Astrocyte (in vitro differentiated cells and primary cell): ENCODE results near the gene PNKD. TPM values are rescaled to one million over a fixed set of nuclear protein-coding genes. Genes with fewer than 3 reads are reported as not detected.

ENCODE experiments used
- DNase-seq: peaks from one replicate; pipeline ENCODE4 v3.0.0-alpha.2; 2010; ENCODE audit warnings: low read depth
- FAIRE-seq: peaks from 2 replicates; lab custom pipeline; 2011; peaks lifted over from hg19 to GRCh38; lab: Jason Lieb, UNC
- H2AFZ ChIP-seq: 2 replicates; pipeline ENCODE4 v1.6.0; 2012; ENCODE audit warnings: low read depth, low read length, inconsistent platforms
- H3K27ac ChIP-seq: 2 replicates; pipeline ENCODE4 v1.5.1; 2011; ENCODE audit warnings: low read depth, low read length, inconsistent platforms
- H3K27me3 ChIP-seq: 2 replicates; pipeline ENCODE4 v1.6.0; 2011; ENCODE audit warnings: low read length, inconsistent platforms; ENCODE audit not compliant: insufficient read depth
- H3K36me3 ChIP-seq: 2 replicates; pipeline ENCODE4 v1.5.1; 2011; ENCODE audit warnings: low read length, inconsistent platforms; ENCODE audit not compliant: insufficient read depth
- H3K4me1 ChIP-seq: 2 replicates; pipeline ENCODE4 v1.5.1; 2011; ENCODE audit warnings: low read length, inconsistent platforms; ENCODE audit not compliant: insufficient read depth
- H3K4me2 ChIP-seq: 2 replicates; pipeline ENCODE4 v1.6.0; 2012; ENCODE audit warnings: low read length, inconsistent platforms
- H3K4me3 ChIP-seq: 2 replicates; pipeline ENCODE4 v1.5.1; 2011; ENCODE audit warnings: low read depth, mild to moderate bottlenecking, low read length, inconsistent platforms; ENCODE audit not compliant: insufficient read depth
- H3K79me2 ChIP-seq: 2 replicates; pipeline ENCODE4 v1.6.0; 2012; ENCODE audit warnings: mild to moderate bottlenecking, low read length, inconsistent platforms; ENCODE audit not compliant: insufficient read depth
- H3K9ac ChIP-seq: 2 replicates; pipeline ENCODE4 v1.6.0; 2012; ENCODE audit warnings: mild to moderate bottlenecking, low read length, inconsistent platforms
- H3K9me3 ChIP-seq: 2 replicates; pipeline ENCODE4 v1.5.1; 2012; ENCODE audit warnings: low read depth, mild to moderate bottlenecking, low read length, inconsistent platforms; ENCODE audit not compliant: insufficient read depth
- H4K20me1 ChIP-seq: 2 replicates; pipeline ENCODE4 v1.6.0; 2012; ENCODE audit warnings: low read length, inconsistent platforms; ENCODE audit not compliant: insufficient read depth
- H3K27ac Mint-ChIP-seq: one replicate; pipeline ENCODE4 v1.8.0; 2021; ENCODE audit warnings: mild to moderate bottlenecking, mixed read lengths; ENCODE audit not compliant: unreplicated experiment
- H3K27me3 Mint-ChIP-seq: one replicate; pipeline ENCODE4 v1.8.0; 2021; ENCODE audit warnings: low read depth, mixed read lengths; ENCODE audit not compliant: unreplicated experiment
- H3K36me3 Mint-ChIP-seq: one replicate; pipeline ENCODE4 v1.8.0; 2021; ENCODE audit warnings: low read depth, mixed read lengths; ENCODE audit not compliant: unreplicated experiment
- H3K4me1 Mint-ChIP-seq: one replicate; pipeline ENCODE4 v1.8.0; 2021; ENCODE audit warnings: low read depth, mixed read lengths; ENCODE audit not compliant: unreplicated experiment
- H3K4me3 Mint-ChIP-seq: one replicate; pipeline ENCODE4 v1.8.0; 2021; ENCODE audit warnings: mild to moderate bottlenecking, moderate library complexity, mixed read lengths; ENCODE audit not compliant: unreplicated experiment
- H3K9me3 Mint-ChIP-seq: one replicate; pipeline ENCODE4 v1.8.0; 2021; ENCODE audit warnings: mild to moderate bottlenecking, mixed read lengths; ENCODE audit not compliant: unreplicated experiment
- CTCF ChIP-seq: IDR thresholded peaks from 2 replicates; pipeline ENCODE4 v1.5.1; 2011; ENCODE audit warnings: low read depth, mild to moderate bottlenecking, inconsistent platforms, low read length, moderate library complexity; ENCODE audit not compliant: insufficient read depth
- EZH2 ChIP-seq: IDR thresholded peaks from 2 replicates; pipeline ENCODE4 v1.6.1; 2012; ENCODE audit warnings: mild to moderate bottlenecking, low read length, inconsistent platforms; ENCODE audit not compliant: insufficient read depth
- total RNA-seq: library from RNA; stranded (reverse); gene quantifications from 2 replicates; pipeline ENCODE4 v1.2.1, GENCODE V29; 2021

Gene PNKD
- total RNA-seq, 1 donor from 2014 or later: 40.9 TPM

- H3K27ac ChIP-seq: no peak overlapping the region
- no peaks in the 10 kb centered on the region for H3K4me1 ChIP-seq
- Mint-ChIP-seq H3K27me3 (peaks cover 31% of the 10 kb centered on the region), H3K27ac (no peak overlapping the region), H3K4me3 (no peak overlapping the region), H3K9me3 (no peaks in the 10 kb centered on the region), H3K36me3 (no peaks in the 10 kb centered on the region), H3K4me1 (no peaks in the 10 kb centered on the region)
- H3K27me3 ChIP-seq: no peaks in the 10 kb centered on the region
- H2AFZ ChIP-seq: no peak overlapping the region
- H3K9ac ChIP-seq: no peak overlapping the region
- FAIRE-seq (no peak), DNase-seq (no peak)
- no peaks in the 10 kb centered on the region for H4K20me1 ChIP-seq
- H3K4me2 ChIP-seq: no peak overlapping the region
- no peak overlapping the region for H3K4me3 ChIP-seq
- H3K9me3 ChIP-seq: no peaks in the 10 kb centered on the region
- H3K36me3 ChIP-seq: no peaks in the 10 kb centered on the region
- no peaks in the 10 kb centered on the region for H3K79me2 ChIP-seq
- no peak for TF ChIP-seq EZH2
- TF ChIP-seq CTCF: no peak
Measured at GRCh38 chr2:218389333-218390150, 119.2 kb downstream of the PNKD start.

- Histone ChIP-seq H3K36me3 (no peaks in the 10 kb centered on the region), H3K79me2 (no peaks in the 10 kb centered on the region), H3K9me3 (no peaks in the 10 kb centered on the region), H3K4me3 (no peak overlapping the region), H2AFZ (no peak overlapping the region), H3K27me3 (no peaks in the 10 kb centered on the region), H3K27ac (no peak overlapping the region), H3K4me2 (no peak overlapping the region), H3K4me1 (no peaks in the 10 kb centered on the region), H3K9ac (no peak overlapping the region), H4K20me1 (no peaks in the 10 kb centered on the region)
- FAIRE-seq (no peak), DNase-seq (no peak)
- Mint-ChIP-seq H3K27ac (no peak overlapping the region), H3K9me3 (no peaks in the 10 kb centered on the region), H3K4me3 (no peak overlapping the region), H3K36me3 (no peaks in the 10 kb centered on the region), H3K27me3 (peaks cover 31% of the 10 kb centered on the region), H3K4me1 (no peaks in the 10 kb centered on the region)
- TF ChIP-seq EZH2 (no peak), CTCF (no peak)
Measured at GRCh38 chr2:218391202-218391601, 120.9 kb downstream of the PNKD start.

GRCh38 chr2:218392459-218392858 lies 122.1 kb downstream of the PNKD start:
- no peaks in the 10 kb centered on the region for H3K36me3 Mint-ChIP-seq
- TF ChIP-seq CTCF (no peak), EZH2 (no peak)

More at GRCh38 chr2:218392459-218392858, 122.1 kb downstream of the PNKD start:
- H3K4me1 Mint-ChIP-seq: peaks cover 8% of the 10 kb centered on the region
- no peak overlapping the region for H3K27ac Mint-ChIP-seq
- Histone ChIP-seq H3K36me3 (no peaks in the 10 kb centered on the region), H3K27ac (no peak overlapping the region), H3K9me3 (no peaks in the 10 kb centered on the region), H3K4me3 (no peak overlapping the region), H3K4me2 (no peak overlapping the region), H2AFZ (no peak overlapping the region), H4K20me1 (no peaks in the 10 kb centered on the region), H3K4me1 (peaks cover 11% of the 10 kb centered on the region), H3K27me3 (no peaks in the 10 kb centered on the region), H3K9ac (no peak overlapping the region), H3K79me2 (no peaks in the 10 kb centered on the region)
- no peak overlapping the region for H3K4me3 Mint-ChIP-seq
- no peak for DNase-seq
- H3K9me3 Mint-ChIP-seq: no peaks in the 10 kb centered on the region
- no peak for FAIRE-seq
- H3K27me3 Mint-ChIP-seq: peaks cover 21% of the 10 kb centered on the region
